ENCODE measurements around the gene MYOCOS.

The MYOCOS gene

GRCh38 chr1:171646249-171646560, 24.2 kb downstream of the MYOCOS start:
- H3K4me3 ChIP-seq (ENCODE audit: low read depth, low read length), result no peak overlapping the region
- TF ChIP-seq, protein P1, sequence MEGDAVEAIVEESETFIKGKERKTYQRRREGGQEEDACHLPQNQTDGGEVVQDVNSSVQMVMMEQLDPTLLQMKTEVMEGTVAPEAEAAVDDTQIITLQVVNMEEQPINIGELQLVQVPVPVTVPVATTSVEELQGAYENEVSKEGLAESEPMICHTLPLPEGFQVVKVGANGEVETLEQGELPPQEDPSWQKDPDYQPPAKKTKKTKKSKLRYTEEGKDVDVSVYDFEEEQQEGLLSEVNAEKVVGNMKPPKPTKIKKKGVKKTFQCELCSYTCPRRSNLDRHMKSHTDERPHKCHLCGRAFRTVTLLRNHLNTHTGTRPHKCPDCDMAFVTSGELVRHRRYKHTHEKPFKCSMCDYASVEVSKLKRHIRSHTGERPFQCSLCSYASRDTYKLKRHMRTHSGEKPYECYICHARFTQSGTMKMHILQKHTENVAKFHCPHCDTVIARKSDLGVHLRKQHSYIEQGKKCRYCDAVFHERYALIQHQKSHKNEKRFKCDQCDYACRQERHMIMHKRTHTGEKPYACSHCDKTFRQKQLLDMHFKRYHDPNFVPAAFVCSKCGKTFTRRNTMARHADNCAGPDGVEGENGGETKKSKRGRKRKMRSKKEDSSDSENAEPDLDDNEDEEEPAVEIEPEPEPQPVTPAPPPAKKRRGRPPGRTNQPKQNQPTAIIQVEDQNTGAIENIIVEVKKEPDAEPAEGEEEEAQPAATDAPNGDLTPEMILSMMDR (IDR thresholded peaks at IDR 0.05; ENCODE audit: low read depth, low read length), result no peak
- TF ChIP-seq POLR2A (IDR thresholded peaks at IDR 0.05; ENCODE audit: extremely low read depth, insufficient read length) (no peak), MYC (IDR thresholded peaks at IDR 0.05; ENCODE audit: low read depth, low read length) (no peak)
- TF ChIP-seq, protein P2, sequence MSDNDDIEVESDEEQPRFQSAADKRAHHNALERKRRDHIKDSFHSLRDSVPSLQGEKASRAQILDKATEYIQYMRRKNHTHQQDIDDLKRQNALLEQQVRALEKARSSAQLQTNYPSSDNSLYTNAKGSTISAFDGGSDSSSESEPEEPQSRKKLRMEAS (IDR thresholded peaks at IDR 0.05; ENCODE audit: low read depth, low read length), result no peak
- DNase-seq (ENCODE audit: low read depth), result no peak

DNA sequence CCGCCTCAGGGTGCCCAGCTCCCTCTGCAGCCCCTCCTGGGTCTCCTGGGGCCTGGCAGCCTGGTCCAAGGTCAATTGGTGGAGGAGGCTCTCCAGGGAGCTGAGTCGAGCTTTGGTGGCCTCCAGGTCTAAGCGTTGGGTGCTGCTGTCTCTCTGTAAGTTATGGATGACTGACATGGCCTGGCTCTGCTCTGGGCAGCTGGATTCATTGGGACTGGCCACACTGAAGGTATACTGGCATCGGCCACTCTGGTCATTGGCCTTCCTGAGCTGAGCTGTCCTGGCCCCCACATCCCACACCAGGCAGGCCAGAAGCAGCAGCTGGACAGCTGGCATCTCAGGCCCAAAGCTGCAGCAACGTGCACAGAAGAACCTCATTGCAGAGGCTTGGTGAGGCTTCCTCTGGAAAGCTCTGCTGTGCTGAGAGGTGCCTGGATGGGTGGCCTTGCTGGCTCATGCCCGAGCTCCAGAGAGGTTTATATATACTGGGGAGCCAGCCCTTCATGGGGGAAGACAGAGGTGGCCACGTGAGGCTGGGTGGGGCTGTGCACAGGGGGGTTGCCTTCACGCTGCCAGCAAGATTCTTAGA, 30.3 kb downstream of the MYOCOS start, which contains the start of gene MYOC:
MYOC (minus strand) TSS at position 455 of the 589 bp plus-strand sequence; CDS start at position 378, 77 bp downstream.
- TF ChIP-seq, protein P2 (IDR thresholded peaks at IDR 0.05; ENCODE audit: low read depth, low read length), result no peak
- TF ChIP-seq, protein P1 (IDR thresholded peaks at IDR 0.05; ENCODE audit: low read depth, low read length), result no peak
- no peak for TF ChIP-seq MYC (IDR thresholded peaks at IDR 0.05; ENCODE audit: low read depth, low read length)
- no peak for TF ChIP-seq POLR2A (IDR thresholded peaks at IDR 0.05; ENCODE audit: extremely low read depth, insufficient read length)
- no peak within 1 kb of the TSS for H3K4me3 ChIP-seq (ENCODE audit: low read depth, low read length)
- no peak for DNase-seq (ENCODE audit: low read depth)

DNA sequence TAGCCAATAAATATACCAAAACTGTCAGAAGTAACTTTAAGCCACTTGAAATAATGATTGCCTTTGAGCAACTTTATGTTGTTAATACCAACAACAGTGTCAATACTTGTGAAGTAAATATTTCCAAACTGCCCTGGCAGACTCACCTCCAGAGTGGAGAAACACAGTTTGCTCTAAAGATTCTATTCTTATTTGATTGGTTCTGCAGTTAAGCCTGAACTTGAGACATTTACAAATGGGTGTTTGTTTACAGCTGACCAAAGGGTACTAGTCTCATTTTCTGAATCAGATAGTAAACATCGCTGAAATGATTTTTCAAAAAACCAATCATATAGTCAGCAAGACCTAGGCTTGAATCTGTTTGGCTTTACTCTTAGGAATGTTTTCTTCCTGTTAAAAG, 31.8 kb downstream of the MYOCOS start:
- H3K4me3 ChIP-seq (ENCODE audit: low read depth, low read length), result no peak overlapping the region
- no peak for TF ChIP-seq MYC (IDR thresholded peaks at IDR 0.05; ENCODE audit: low read depth, low read length)
- TF ChIP-seq, protein P1 (IDR thresholded peaks at IDR 0.05; ENCODE audit: low read depth, low read length), result no peak
- TF ChIP-seq, protein P2 (IDR thresholded peaks at IDR 0.05; ENCODE audit: low read depth, low read length), result no peak
- no peak for TF ChIP-seq POLR2A (IDR thresholded peaks at IDR 0.05; ENCODE audit: extremely low read depth, insufficient read length)
- no peak for DNase-seq (ENCODE audit: low read depth)

GRCh38 chr1:171654201-171654941, 32.3 kb downstream of the MYOCOS start:
- DNase-seq (ENCODE audit: low read depth), result no peak
- TF ChIP-seq POLR2A (IDR thresholded peaks at IDR 0.05; ENCODE audit: extremely low read depth, insufficient read length) (no peak), MYC (IDR thresholded peaks at IDR 0.05; ENCODE audit: low read depth, low read length) (no peak)
- TF ChIP-seq, protein P1 (IDR thresholded peaks at IDR 0.05; ENCODE audit: low read depth, low read length), result no peak
- TF ChIP-seq, protein P2 (IDR thresholded peaks at IDR 0.05; ENCODE audit: low read depth, low read length), result no peak
- H3K4me3 ChIP-seq (ENCODE audit: low read depth, low read length), result no peak overlapping the region

GRCh38 chr1:171654942-171655745, 33.1 kb downstream of the MYOCOS start:
- peak; percentile 64 for DNase-seq (ENCODE audit: low read depth)
- no peak overlapping the region for H3K4me3 ChIP-seq (ENCODE audit: low read depth, low read length)
- TF ChIP-seq, protein P1 (IDR thresholded peaks at IDR 0.05; ENCODE audit: low read depth, low read length), result peak; percentile 69
- TF ChIP-seq MYC (IDR thresholded peaks at IDR 0.05; ENCODE audit: low read depth, low read length), result no peak

All from NB4 (cell line).